Testis (tissue), 3 donors: ENCODE measurements around the gene TBC1D5. TPM values are rescaled to one million over a fixed set of nuclear protein-coding genes. Genes with fewer than 3 reads are reported as not detected.

Source experiments
- DNase-seq: peaks from one replicate; pipeline ENCODE4 v3.0.0-alpha.2; 2019
- H3K27ac ChIP-seq, 2 donors: fragments of 200-600 bp; sonication (generic); one replicate each; pipeline ENCODE4 v1.5.1; 2019
- H3K27me3 ChIP-seq: fragments of 200-600 bp; sonication (generic); one replicate; pipeline ENCODE4 v1.5.1; 2019
- H3K36me3 ChIP-seq: fragments of 200-600 bp; sonication (generic); one replicate; pipeline ENCODE4 v1.5.1; 2017; ENCODE audit warnings: low read depth; ENCODE audit errors: missing control alignments
- H3K4me1 ChIP-seq: fragments of 200-600 bp; sonication (generic); one replicate; pipeline ENCODE4 v1.5.1; 2019
- H3K4me3 ChIP-seq, 2 donors: fragments of 200-600 bp; sonication (generic); one replicate each; pipeline ENCODE4 v1.5.1; 2017 to 2019
- H3K9me3 ChIP-seq: fragments of 200-600 bp; sonication (generic); one replicate; pipeline ENCODE4 v1.5.1; 2017
- POLR2A ChIP-seq: fragments of 450-650 bp; IDR thresholded peaks from one replicate; pipeline ENCODE4 v1.6.1; 2017; ENCODE audit warnings: antibody characterized with exemption, mild to moderate bottlenecking, moderate library complexity
- WGBS, 2 donors: methylation state at CpG; one replicate each; pipeline ENCODE4 v1.1.5; 2018; 5-methylcytosine and 5-hydroxymethylcytosine counted together
- intact Hi-C: fragments of 100-400 bp; cut with DNase I; formaldehyde crosslinking; loops from one replicate; pipeline ENCODE4 v1.15.1; 2023; ENCODE audit warnings: low total_unique reads
- polyA plus RNA-seq: library from polyadenylated mRNA; stranded (reverse); fragments of 350-450 nt; fragmentation: Illumina TruSeq; extraction: RNeasy Lipid Tissue Mini Kit (QIAGEN cat#74804); gene quantifications from one replicate; pipeline ENCODE4 v1.2.3, GENCODE V29; 2014; ENCODE audit warnings: low read depth, low replicate concordance; ENCODE audit not compliant: insufficient read depth
- total RNA-seq, 2 donors: library from RNA; depleted of rRNA; stranded (reverse); fragments of >200 nt; gene quantifications; one replicate each; pipeline ENCODE4 v1.2.3, GENCODE V29; 2016
- TF ChIP-seq, protein P1 (sequence below), 3 experiments: fragments of 450-650 bp in 2 of 3; fragments of 200-600 bp in 1 of 3; sonication (generic) in 1 of 3; IDR thresholded peaks; one replicate each; pipeline ENCODE4 v1.5.1; 2016 to 2019; ENCODE audit warnings: antibody characterized with exemption in 3 of 3, mild to moderate bottlenecking in 2 of 3, moderate library complexity in 1 of 3

TBC1D5 gene
- total and polyA plus RNA-seq, 3 donors from 2014 or later = 47.8 to 98.1 (median 95.4) TPM

DNA sequence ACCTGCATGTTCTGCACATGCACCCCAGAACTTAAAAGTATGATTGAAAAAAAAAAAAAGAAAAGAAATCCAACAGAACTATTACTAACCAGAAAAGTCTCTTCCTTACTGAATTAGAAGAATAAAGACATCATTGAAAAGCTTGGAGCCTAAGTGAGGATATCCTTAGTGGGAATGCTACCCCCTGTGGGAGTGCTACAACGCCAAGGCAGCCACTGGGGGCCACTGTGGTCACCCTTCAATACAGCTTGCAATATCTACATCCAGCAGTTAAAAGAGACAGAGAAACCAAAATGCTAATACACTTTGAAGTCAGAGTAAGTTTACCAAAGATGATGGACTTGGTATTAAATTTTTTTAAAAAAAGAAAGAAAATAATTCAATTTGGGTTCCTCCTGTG is 565.7 kb downstream of the TBC1D5 start:
- no peak for DNase-seq
- Histone ChIP-seq H3K9me3 (no peaks in the 10 kb centered on the region), H3K27me3 (no peaks in the 10 kb centered on the region), H3K4me1 (no peaks in the 10 kb centered on the region), H3K36me3 (no peaks in the 10 kb centered on the region), H3K4me3 (no peak overlapping the region), H3K27ac (no peak overlapping the region)
- TF ChIP-seq POLR2A = no peak
- TF ChIP-seq, protein P1, sequence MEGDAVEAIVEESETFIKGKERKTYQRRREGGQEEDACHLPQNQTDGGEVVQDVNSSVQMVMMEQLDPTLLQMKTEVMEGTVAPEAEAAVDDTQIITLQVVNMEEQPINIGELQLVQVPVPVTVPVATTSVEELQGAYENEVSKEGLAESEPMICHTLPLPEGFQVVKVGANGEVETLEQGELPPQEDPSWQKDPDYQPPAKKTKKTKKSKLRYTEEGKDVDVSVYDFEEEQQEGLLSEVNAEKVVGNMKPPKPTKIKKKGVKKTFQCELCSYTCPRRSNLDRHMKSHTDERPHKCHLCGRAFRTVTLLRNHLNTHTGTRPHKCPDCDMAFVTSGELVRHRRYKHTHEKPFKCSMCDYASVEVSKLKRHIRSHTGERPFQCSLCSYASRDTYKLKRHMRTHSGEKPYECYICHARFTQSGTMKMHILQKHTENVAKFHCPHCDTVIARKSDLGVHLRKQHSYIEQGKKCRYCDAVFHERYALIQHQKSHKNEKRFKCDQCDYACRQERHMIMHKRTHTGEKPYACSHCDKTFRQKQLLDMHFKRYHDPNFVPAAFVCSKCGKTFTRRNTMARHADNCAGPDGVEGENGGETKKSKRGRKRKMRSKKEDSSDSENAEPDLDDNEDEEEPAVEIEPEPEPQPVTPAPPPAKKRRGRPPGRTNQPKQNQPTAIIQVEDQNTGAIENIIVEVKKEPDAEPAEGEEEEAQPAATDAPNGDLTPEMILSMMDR (IDR thresholded peaks at IDR 0.05) = no peak
- intact Hi-C loops = no loop called here
- 61 to 74% methylated on average over 1 of the region's 1 CpG for WGBS, 2 donors

GRCh38 chr3:17175187-17175807 is 567.1 kb downstream of the TBC1D5 start:
- DNase-seq = no peak
- WGBS, 2 donors = 70 to 71% methylated on average over 2 of the region's 2 CpGs
- H3K27ac ChIP-seq = peak overlapping the region in 1 of 2 donors; percentile 48

DNA sequence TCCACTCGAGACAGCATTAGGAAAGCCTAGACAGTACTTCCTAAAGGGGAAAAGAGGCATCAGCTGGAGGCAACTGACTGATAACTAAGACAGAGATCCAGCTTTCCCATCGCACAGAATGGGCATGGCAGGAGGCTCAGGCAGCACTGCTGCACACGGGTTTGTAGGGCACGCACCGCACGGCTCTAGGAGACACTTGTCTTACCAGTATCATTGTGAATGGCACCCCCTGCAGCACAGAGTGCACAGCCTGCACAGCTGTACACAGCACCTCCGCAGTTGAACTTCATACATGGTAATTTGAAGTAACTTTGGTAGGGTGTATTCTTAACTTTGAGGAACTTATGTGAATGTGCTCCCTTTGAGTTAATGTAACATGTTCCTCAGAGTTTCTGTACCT is 576.1 kb downstream of the TBC1D5 start:
- intact Hi-C loops = no loop called here
- 91 to 92% methylated on average over 7 of the region's 7 CpGs for WGBS, 2 donors

More at GRCh38 chr3:17175187-17175807, 567.1 kb downstream of the TBC1D5 start:
- TF ChIP-seq, protein P1 (IDR thresholded peaks at IDR 0.05) = no peak
- no peak for TF ChIP-seq POLR2A
- H3K27me3 ChIP-seq = no peaks in the 10 kb centered on the region
- no peaks in the 10 kb centered on the region for H3K36me3 ChIP-seq
- no peaks in the 10 kb centered on the region for H3K4me1 ChIP-seq
- no peak overlapping the region for H3K4me3 ChIP-seq
- intact Hi-C loops = no loop called here
- H3K9me3 ChIP-seq = no peaks in the 10 kb centered on the region

DNA sequence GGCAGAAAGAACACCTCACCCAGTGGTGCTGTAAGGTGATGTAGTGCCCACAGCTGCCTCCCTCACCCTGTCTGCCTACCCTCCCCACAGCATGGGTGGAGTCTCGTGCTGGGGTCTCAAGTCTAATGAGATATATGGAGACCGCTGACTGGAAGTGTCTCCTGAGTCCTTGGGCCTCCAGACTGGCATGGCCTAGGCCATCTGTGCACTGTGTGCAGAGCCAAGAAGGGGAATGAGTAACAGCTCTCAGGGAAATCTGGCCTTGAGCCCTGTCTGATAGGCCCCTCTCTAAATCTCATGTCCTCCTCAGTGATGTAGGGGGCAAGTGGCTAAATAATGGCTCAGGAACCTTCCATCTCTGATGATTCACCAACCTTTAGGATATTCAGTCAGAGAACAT is 580.3 kb downstream of the TBC1D5 start:
- WGBS, 2 donors = 93 to 100% methylated on average over 2 of the region's 2 CpGs
- DNase-seq = no peak

More for the DNA sequence above, 576.1 kb downstream of the TBC1D5 start:
- H3K9me3 ChIP-seq = no peaks in the 10 kb centered on the region
- no peaks in the 10 kb centered on the region for H3K4me1 ChIP-seq
- H3K27me3 ChIP-seq = no peaks in the 10 kb centered on the region
- no peaks in the 10 kb centered on the region for H3K36me3 ChIP-seq
- TF ChIP-seq, protein P1 (IDR thresholded peaks at IDR 0.05) = no peak
- TF ChIP-seq POLR2A = no peak
- DNase-seq = no peak
- H3K27ac ChIP-seq = no peak overlapping the region
- no peak overlapping the region for H3K4me3 ChIP-seq

More for the DNA sequence above, 580.3 kb downstream of the TBC1D5 start:
- H3K27ac ChIP-seq = no peak overlapping the region
- no peaks in the 10 kb centered on the region for H3K36me3 ChIP-seq
- intact Hi-C loops = no loop called here
- peaks cover 3% of the 10 kb centered on the region for H3K4me1 ChIP-seq
- H3K9me3 ChIP-seq = no peaks in the 10 kb centered on the region
- H3K4me3 ChIP-seq = no peak overlapping the region
- TF ChIP-seq, protein P1 (IDR thresholded peaks at IDR 0.05) = no peak
- TF ChIP-seq POLR2A = no peak
- H3K27me3 ChIP-seq = no peaks in the 10 kb centered on the region
